GM23338 (cell line): Measurements from ENCODE around the gene TOR1AIP1. TPM values are rescaled to one million over a fixed set of nuclear protein-coding genes. Genes with fewer than 3 reads are reported as not detected.

Experiments used
- ATAC-seq: fragments of 200-7000 bp; cut with Tn5 transposase; 3 replicates; pipeline ENCODE4 v1.9.1; 2020
- DNase-seq: peaks from one replicate; pipeline ENCODE4 v3.0.0-alpha.2; 2015; ENCODE audit warnings: low spot score
- H2AFZ ChIP-seq: fragments of 200-600 bp; sonication (generic); 2 replicates; pipeline ENCODE4 v1.8.0; 2016; ENCODE audit warnings: antibody characterized with exemption, mild to moderate bottlenecking, moderate library complexity
- H3F3A ChIP-seq: fragments of 200-600 bp; sonication (generic); replicated peaks from 2 replicates; pipeline ENCODE4 v1.8.0; 2017; ENCODE audit warnings: antibody characterized with exemption, mixed run types, low read depth
- H3K27ac ChIP-seq: fragments of 200-600 bp; sonication (generic); 2 replicates; pipeline ENCODE4 v1.6.1; 2016; ENCODE audit warnings: low read depth
- H3K27me3 ChIP-seq: fragments of 200-600 bp; sonication (generic); 2 replicates; pipeline ENCODE4 v1.8.0; 2016; ENCODE audit warnings: mild to moderate bottlenecking, mixed run types, moderate library complexity; ENCODE audit not compliant: insufficient read depth
- H3K36me3 ChIP-seq: fragments of 200-600 bp; sonication (generic); 2 replicates; pipeline ENCODE4 v1.8.0; 2016; ENCODE audit warnings: mild to moderate bottlenecking; ENCODE audit not compliant: insufficient read depth
- H3K4me1 ChIP-seq: fragments of 200-600 bp; sonication (generic); 2 replicates; pipeline ENCODE4 v1.8.0; 2016; ENCODE audit warnings: mild to moderate bottlenecking, moderate library complexity; ENCODE audit not compliant: insufficient read depth
- H3K4me2 ChIP-seq: fragments of 200-600 bp; sonication (generic); 2 replicates; pipeline ENCODE4 v1.7.1; 2017; ENCODE audit warnings: mixed run types
- H3K4me3 ChIP-seq: fragments of 200-600 bp; sonication (generic); 2 replicates; pipeline ENCODE4 v1.6.1; 2016; ENCODE audit warnings: mixed run types
- H3K79me2 ChIP-seq: fragments of 200-600 bp; sonication (generic); replicated peaks from 2 replicates; pipeline ENCODE4 v1.8.0; 2017; ENCODE audit warnings: mild to moderate bottlenecking; ENCODE audit not compliant: insufficient read depth
- H3K9me2 ChIP-seq: fragments of 200-600 bp; sonication (generic); 2 replicates; pipeline ENCODE4 v1.8.0; 2017; ENCODE audit not compliant: insufficient read depth
- H4K20me1 ChIP-seq: fragments of 200-600 bp; sonication (generic); replicated peaks from 2 replicates; pipeline ENCODE4 v1.8.0; 2017; ENCODE audit warnings: mild to moderate bottlenecking; ENCODE audit not compliant: insufficient read depth
- H3K27ac Mint-ChIP-seq: 2 replicates; pipeline ENCODE4 v1.8.0; 2020; ENCODE audit warnings: inconsistent platforms, mild to moderate bottlenecking, moderate library complexity, mixed read lengths
- H3K27me3 Mint-ChIP-seq: 3 replicates; pipeline ENCODE4 v1.8.0; 2022; ENCODE audit warnings: low read depth, mild to moderate bottlenecking, moderate library complexity, mixed read lengths, inconsistent platforms; ENCODE audit not compliant: insufficient read depth, poor library complexity
- H3K36me3 Mint-ChIP-seq: 3 replicates; pipeline ENCODE4 v1.8.0; 2021; ENCODE audit warnings: low read depth, mild to moderate bottlenecking, inconsistent platforms, moderate library complexity, mixed read lengths
- H3K4me1 Mint-ChIP-seq: 3 replicates; pipeline ENCODE4 v1.8.0; 2020; ENCODE audit warnings: mild to moderate bottlenecking, inconsistent platforms, mixed read lengths
- H3K4me3 Mint-ChIP-seq: 3 replicates; pipeline ENCODE4 v1.8.0; 2021; ENCODE audit warnings: moderate library complexity, mild to moderate bottlenecking, inconsistent platforms, mixed read lengths
- H3K9me3 Mint-ChIP-seq: 3 replicates; pipeline ENCODE4 v1.8.0; 2020; ENCODE audit warnings: moderate library complexity, mild to moderate bottlenecking, inconsistent platforms, mixed read lengths
- CREB1 ChIP-seq: fragments of 250-450 bp; sonication (Bioruptor Pico); IDR thresholded peaks from 2 replicates; pipeline ENCODE4 v1.5.0; 2020; ENCODE audit warnings: low read depth, mild to moderate bottlenecking, moderate library complexity
- CTCF ChIP-seq, 2 experiments: fragments of 200-600 bp in 1 of 2; sonication (generic) in 1 of 2; conservative IDR thresholded peaks; 2 replicates each; pipeline versions ENCODE4 v1.5.1 to v1.6.1; 2016 to 2017; ENCODE audit warnings: antibody characterized with exemption in 2 of 2, low read depth in 2 of 2, mild to moderate bottlenecking in 2 of 2, moderate library complexity in 1 of 2
- ETS1 ChIP-seq: IDR thresholded peaks from 2 replicates; pipeline ENCODE4 v1.6.1; 2016; ENCODE audit warnings: antibody characterized with exemption
- EZH2 ChIP-seq: fragments of 200-600 bp; sonication (generic); IDR thresholded peaks from one replicate; pipeline ENCODE4 v1.8.0; 2017; ENCODE audit warnings: antibody characterized with exemption, mild to moderate bottlenecking, low read depth; ENCODE audit not compliant: unreplicated experiment
- EZH2phosphoT487 ChIP-seq: fragments of 200-600 bp; sonication (generic); IDR thresholded peaks from one replicate; pipeline ENCODE4 v1.8.1; 2018; ENCODE audit warnings: antibody characterized with exemption; ENCODE audit not compliant: unreplicated experiment
- JUNB ChIP-seq: IDR thresholded peaks from one replicate; pipeline ENCODE4 v1.6.1; 2016; ENCODE audit warnings: antibody characterized with exemption; ENCODE audit not compliant: unreplicated experiment
- NANOG ChIP-seq: IDR thresholded peaks from 2 replicates; pipeline ENCODE4 v1.6.1; 2016; ENCODE audit warnings: antibody characterized with exemption, borderline replicate concordance
- POLR2AphosphoS5 ChIP-seq: IDR thresholded peaks from 2 replicates; pipeline ENCODE4 v1.6.1; 2016; ENCODE audit warnings: antibody characterized with exemption, low read depth
- REST ChIP-seq: IDR thresholded peaks from one replicate; pipeline ENCODE4 v1.6.1; 2018; ENCODE audit warnings: antibody characterized with exemption; ENCODE audit not compliant: unreplicated experiment
- STAT1 ChIP-seq: IDR thresholded peaks from one replicate; pipeline ENCODE4 v1.6.1; 2016; ENCODE audit warnings: antibody characterized with exemption; ENCODE audit not compliant: unreplicated experiment
- ZNF114 ChIP-seq: fragments of 250-450 bp; sonication (Bioruptor Pico); IDR thresholded peaks from 2 replicates; pipeline ENCODE4 v1.5.0; 2020; ENCODE audit warnings: mild to moderate bottlenecking, moderate library complexity
- ZNF331 ChIP-seq: fragments of 250-450 bp; sonication (Bioruptor Pico); IDR thresholded peaks from 2 replicates; pipeline ENCODE4 v1.5.0; 2020; ENCODE audit warnings: low read depth, mild to moderate bottlenecking, moderate library complexity
- ZNF462 ChIP-seq: fragments of 250-450 bp; sonication (Bioruptor Pico); IDR thresholded peaks from 2 replicates; pipeline ENCODE4 v1.5.0; 2020; ENCODE audit warnings: mild to moderate bottlenecking, moderate library complexity
- polyA plus RNA-seq: library from polyadenylated mRNA; unstranded; fragments of >200 nt; fragmentation: Nextera tagmentation; extraction: Ambion mirVana; gene quantifications from 2 replicates; pipeline ENCODE4 v1.2.1, GENCODE V29; 2016
- total RNA-seq: library from RNA; depleted of rRNA; stranded (reverse); fragments of >200 nt; shearing (Covaris generic); gene quantifications from 2 replicates; pipeline ENCODE4 v1.2.3, GENCODE V29; 2014

The TOR1AIP1 gene
- total and polyA plus RNA-seq, 2 experiments from 2014 or later: 16.9 to 20.6 TPM

GRCh38 chr1:179941454-179941853 is 59.4 kb downstream of the TOR1AIP1 start:
- no peak overlapping the region for H3K4me3 Mint-ChIP-seq
- H3K9me3 Mint-ChIP-seq: no peaks in the 10 kb centered on the region

More at GRCh38 chr1:179941454-179941853, 59.4 kb downstream of the TOR1AIP1 start:
- H2AFZ ChIP-seq: 0 out of 2 replicates have a peak overlapping the region, but pooled peaks have one; percentile 63
- no peak overlapping the region for H3K4me2 ChIP-seq
- Mint-ChIP-seq H3K36me3 (no peaks in the 10 kb centered on the region), H3K4me1 (no peaks in the 10 kb centered on the region), H3K27me3 (no peaks in the 10 kb centered on the region), H3K27ac (no peak overlapping the region)
- DNase-seq (no peak), ATAC-seq (no peak)
- no peak for TF ChIP-seq ZNF462 (CRISPR knock-in tag)
- TF ChIP-seq EZH2: no peak
- no peak for TF ChIP-seq REST
- no peak for TF ChIP-seq POLR2AphosphoS5
- no peak for TF ChIP-seq STAT1
- TF ChIP-seq ZNF114 (CRISPR knock-in tag): no peak
- no peak for TF ChIP-seq ZNF331
- TF ChIP-seq EZH2phosphoT487: no peak
- TF ChIP-seq ETS1: no peak
- TF ChIP-seq JUNB: no peak
- no peak for TF ChIP-seq CREB1 (CRISPR knock-in tag)
- no peak for TF ChIP-seq CTCF (conservative IDR thresholded peaks at IDR 0.05; ENCODE audit: low read depth in 2 of 2)
- TF ChIP-seq NANOG: no peak
- H3F3A ChIP-seq: no peaks in the 10 kb centered on the region
- no peaks in the 10 kb centered on the region for H3K79me2 ChIP-seq
- no peaks in the 10 kb centered on the region; the same call in 1 of the 2 replicates for H3K36me3 ChIP-seq
- no peaks in the 10 kb centered on the region for H4K20me1 ChIP-seq
- H3K4me1 ChIP-seq: no peaks in the 10 kb centered on the region
- no peaks in the 10 kb centered on the region for H3K9me2 ChIP-seq
- H3K27ac ChIP-seq: no peak overlapping the region
- no peak overlapping the region for H3K4me3 ChIP-seq
- no peaks in the 10 kb centered on the region for H3K27me3 ChIP-seq
